ENCODE measurements around the gene SCCPDH. TPM values are rescaled to one million over a fixed set of nuclear protein-coding genes. Genes with fewer than 3 reads are reported as not detected.
A peak's percentile ranks its signal among the peaks of the same experiment; 100 is the strongest.

SCCPDH gene
- polyA plus RNA-seq (2013, experiment 1 of 2): 25.2 TPM
- polyA plus RNA-seq (2013, experiment 2 of 2): 26.5 TPM

- peak; percentile 78 for DNase-seq
- H3K36me3 ChIP-seq (ENCODE audit: control insufficient read depth in 1 of 2, insufficient read depth in 2 of 2, low read depth in 1 of 2, low read length in 2 of 2): peaks cover 6 to 19% of the 10 kb centered on the region in 2 experiments
- no peak within 1 kb of the TSS for H2AK5ac ChIP-seq (ENCODE audit: low read length, severe bottlenecking)
- H3K14ac ChIP-seq (ENCODE audit: low read length in 2 of 2): peak within 1 kb of the TSS; percentile 95 to 98
- peak within 1 kb of the TSS in 1 of 2 experiments; percentile 63 for H2BK12ac ChIP-seq (ENCODE audit: low read length in 2 of 2)
- H2BK15ac ChIP-seq (ENCODE audit: low read depth, poor library complexity, severe bottlenecking): peak within 1 kb of the TSS; percentile 89
- H4K91ac ChIP-seq (ENCODE audit: low read length): peak within 1 kb of the TSS; percentile 64
- peak within 1 kb of the TSS; percentile 92 for H3K4me2 ChIP-seq (ENCODE audit: low read length, poor library complexity, severe bottlenecking)
- peak within 1 kb of the TSS; percentile 95 for H2AFZ ChIP-seq (ENCODE audit: low read depth, low read length)
- peak within 1 kb of the TSS; percentile 73 for H2BK120ac ChIP-seq (ENCODE audit: low read depth, low read length)
- H3K4ac ChIP-seq (ENCODE audit: low read depth in 1 of 2, low read length in 2 of 2): peak within 1 kb of the TSS; percentile 57 to 94
- under 1% methylated on average over 73 of the region's 89 CpGs for WGBS
- H4K8ac ChIP-seq (ENCODE audit: low read length): peak within 1 kb of the TSS; percentile 89
- peaks cover 7% of the 10 kb centered on the region for H3K79me1 ChIP-seq (replicated peaks; ENCODE audit: low read length, poor library complexity, severe bottlenecking)
- H3K9ac ChIP-seq (ENCODE audit: low read length): peak within 1 kb of the TSS; percentile 90
- peak within 1 kb of the TSS; percentile 87 to 95 for H3K18ac ChIP-seq (ENCODE audit: low read depth in 1 of 2, low read length in 2 of 2)
- H3K4me1 ChIP-seq (ENCODE audit: control insufficient read depth, insufficient read depth, low read depth, low read length): peaks cover 8% of the 10 kb centered on the region
- H3K27me3 ChIP-seq (ENCODE audit: control insufficient read depth in 1 of 2, insufficient read depth in 1 of 2, low read length in 2 of 2): no peaks in the 10 kb centered on the region
- peaks cover 4% of the 10 kb centered on the region for H3K9me3 ChIP-seq (ENCODE audit: control insufficient read depth, low read length)
- peak within 1 kb of the TSS; percentile 84 for H3K4me3 ChIP-seq (ENCODE audit: insufficient read depth in 1 of 2, low read depth in 1 of 2, low read length in 2 of 2)
- peak within 1 kb of the TSS; percentile 57 for H3K27ac ChIP-seq (ENCODE audit: low read length, poor library complexity, severe bottlenecking)
- H3K23ac ChIP-seq (ENCODE audit: low read length in 2 of 2): peak within 1 kb of the TSS in 1 of 2 experiments; percentile 78
- peak within 1 kb of the TSS; percentile 53 for H2BK5ac ChIP-seq (ENCODE audit: low read depth, low read length, poor library complexity, severe bottlenecking)
Measured at GRCh38 chr1:246724016-246724730, at the start of gene SCCPDH. Gene SCCPDH, plus strand, starts transcription at chr1:246724409. Its CDS starts 14 bp downstream, at chr1:246724423.

- 27% methylated on average over 1 of the region's 2 CpGs for WGBS
Measured at GRCh38 chr1:246677842-246678241, 46.4 kb upstream of the SCCPDH start.

GRCh38 chr1:246678816-246679793, 45.1 kb upstream of the SCCPDH start:
- no peaks in the 10 kb centered on the region for H3K9me3 ChIP-seq (ENCODE audit: control insufficient read depth, low read length)
- H3K27me3 ChIP-seq (ENCODE audit: control insufficient read depth in 1 of 2, insufficient read depth in 1 of 2, low read length in 2 of 2): no peaks in the 10 kb centered on the region
- WGBS: 86% methylated on average over 17 of the region's 18 CpGs

More at GRCh38 chr1:246677842-246678241, 46.4 kb upstream of the SCCPDH start:
- Histone ChIP-seq H4K8ac (ENCODE audit: low read length) (no peak overlapping the region), H2AFZ (ENCODE audit: low read depth, low read length) (no peak overlapping the region), H4K91ac (ENCODE audit: low read length) (no peak overlapping the region), H2AK5ac (ENCODE audit: low read length, severe bottlenecking) (no peak overlapping the region), H2BK15ac (ENCODE audit: low read depth, poor library complexity, severe bottlenecking) (no peak overlapping the region), H3K4ac (ENCODE audit: low read depth in 1 of 2, low read length in 2 of 2) (no peak overlapping the region), H3K4me1 (ENCODE audit: control insufficient read depth, insufficient read depth, low read depth, low read length) (no peaks in the 10 kb centered on the region), H2BK120ac (ENCODE audit: low read depth, low read length) (no peak overlapping the region), H3K27ac (ENCODE audit: low read length, poor library complexity, severe bottlenecking) (no peak overlapping the region), H2BK12ac (ENCODE audit: low read length in 2 of 2) (no peak overlapping the region), H3K4me3 (ENCODE audit: insufficient read depth in 1 of 2, low read depth in 1 of 2, low read length in 2 of 2) (no peak overlapping the region), H3K27me3 (ENCODE audit: control insufficient read depth in 1 of 2, insufficient read depth in 1 of 2, low read length in 2 of 2) (no peaks in the 10 kb centered on the region), H3K79me1 (replicated peaks; ENCODE audit: low read length, poor library complexity, severe bottlenecking) (no peaks in the 10 kb centered on the region), H3K36me3 (ENCODE audit: control insufficient read depth in 1 of 2, insufficient read depth in 2 of 2, low read depth in 1 of 2, low read length in 2 of 2) (peaks cover 0 to 4% of the 10 kb centered on the region in 2 experiments), H3K9ac (ENCODE audit: low read length) (no peak overlapping the region), H3K4me2 (ENCODE audit: low read length, poor library complexity, severe bottlenecking) (no peak overlapping the region), H3K9me3 (ENCODE audit: control insufficient read depth, low read length) (no peaks in the 10 kb centered on the region), H3K23ac (ENCODE audit: low read length in 2 of 2) (no peak overlapping the region), H3K18ac (ENCODE audit: low read depth in 1 of 2, low read length in 2 of 2) (no peak overlapping the region), H2BK5ac (ENCODE audit: low read depth, low read length, poor library complexity, severe bottlenecking) (no peak overlapping the region), H3K14ac (ENCODE audit: low read length in 2 of 2) (no peak overlapping the region)
- DNase-seq: peak; percentile 5

GRCh38 chr1:246679794-246680177, 44.4 kb upstream of the SCCPDH start:
- Histone ChIP-seq H3K9me3 (ENCODE audit: control insufficient read depth, low read length) (no peaks in the 10 kb centered on the region), H3K27me3 (ENCODE audit: control insufficient read depth in 1 of 2, insufficient read depth in 1 of 2, low read length in 2 of 2) (no peaks in the 10 kb centered on the region), H3K4ac (ENCODE audit: low read depth in 1 of 2, low read length in 2 of 2) (no peak overlapping the region), H2BK5ac (ENCODE audit: low read depth, low read length, poor library complexity, severe bottlenecking) (no peak overlapping the region), H4K8ac (ENCODE audit: low read length) (no peak overlapping the region), H3K79me1 (replicated peaks; ENCODE audit: low read length, poor library complexity, severe bottlenecking) (no peaks in the 10 kb centered on the region), H2AK5ac (ENCODE audit: low read length, severe bottlenecking) (no peak overlapping the region), H2BK120ac (ENCODE audit: low read depth, low read length) (no peak overlapping the region), H3K23ac (ENCODE audit: low read length in 2 of 2) (no peak overlapping the region), H4K91ac (ENCODE audit: low read length) (no peak overlapping the region), H3K14ac (ENCODE audit: low read length in 2 of 2) (no peak overlapping the region), H3K4me2 (ENCODE audit: low read length, poor library complexity, severe bottlenecking) (no peak overlapping the region), H2BK12ac (ENCODE audit: low read length in 2 of 2) (no peak overlapping the region), H2AFZ (ENCODE audit: low read depth, low read length) (no peak overlapping the region), H3K18ac (ENCODE audit: low read depth in 1 of 2, low read length in 2 of 2) (no peak overlapping the region), H3K9ac (ENCODE audit: low read length) (no peak overlapping the region), H2BK15ac (ENCODE audit: low read depth, poor library complexity, severe bottlenecking) (no peak overlapping the region), H3K27ac (ENCODE audit: low read length, poor library complexity, severe bottlenecking) (no peak overlapping the region), H3K4me1 (ENCODE audit: control insufficient read depth, insufficient read depth, low read depth, low read length) (no peaks in the 10 kb centered on the region), H3K36me3 (ENCODE audit: control insufficient read depth in 1 of 2, insufficient read depth in 2 of 2, low read depth in 1 of 2, low read length in 2 of 2) (no peaks in the 10 kb centered on the region), H3K4me3 (ENCODE audit: insufficient read depth in 1 of 2, low read depth in 1 of 2, low read length in 2 of 2) (no peak overlapping the region)
- 78% methylated on average over 1 of the region's 1 CpG for WGBS
- DNase-seq: peak; percentile 9

More at GRCh38 chr1:246678816-246679793, 45.1 kb upstream of the SCCPDH start:
- Histone ChIP-seq H3K4me1 (ENCODE audit: control insufficient read depth, insufficient read depth, low read depth, low read length) (no peaks in the 10 kb centered on the region), H3K4ac (ENCODE audit: low read depth in 1 of 2, low read length in 2 of 2) (no peak overlapping the region), H2BK15ac (ENCODE audit: low read depth, poor library complexity, severe bottlenecking) (no peak overlapping the region), H3K18ac (ENCODE audit: low read depth in 1 of 2, low read length in 2 of 2) (no peak overlapping the region), H3K27ac (ENCODE audit: low read length, poor library complexity, severe bottlenecking) (no peak overlapping the region), H4K8ac (ENCODE audit: low read length) (peak overlapping the region; percentile 7), H3K9ac (ENCODE audit: low read length) (peak overlapping the region; percentile 19), H2AFZ (ENCODE audit: low read depth, low read length) (no peak overlapping the region), H4K91ac (ENCODE audit: low read length) (no peak overlapping the region), H2AK5ac (ENCODE audit: low read length, severe bottlenecking) (no peak overlapping the region), H2BK5ac (ENCODE audit: low read depth, low read length, poor library complexity, severe bottlenecking) (no peak overlapping the region), H2BK12ac (ENCODE audit: low read length in 2 of 2) (no peak overlapping the region), H3K4me3 (ENCODE audit: insufficient read depth in 1 of 2, low read depth in 1 of 2, low read length in 2 of 2) (no peak overlapping the region), H3K14ac (ENCODE audit: low read length in 2 of 2) (no peak overlapping the region), H3K23ac (ENCODE audit: low read length in 2 of 2) (no peak overlapping the region), H3K36me3 (ENCODE audit: control insufficient read depth in 1 of 2, insufficient read depth in 2 of 2, low read depth in 1 of 2, low read length in 2 of 2) (no peaks in the 10 kb centered on the region), H3K79me1 (replicated peaks; ENCODE audit: low read length, poor library complexity, severe bottlenecking) (no peaks in the 10 kb centered on the region), H2BK120ac (ENCODE audit: low read depth, low read length) (no peak overlapping the region), H3K4me2 (ENCODE audit: low read length, poor library complexity, severe bottlenecking) (no peak overlapping the region)
- DNase-seq: no peak

Measured in mesenchymal stem cell (in vitro differentiated cells and primary cell).